Endothelial cell of umbilical vein (primary cell): ENCODE results near the gene NALCN. TPM values are rescaled to one million over a fixed set of nuclear protein-coding genes. Genes with fewer than 3 reads are reported as not detected.

Experiments used
- BruUV-seq: library from RNA; stranded (reverse); fragments of 400-500 nt; replicated peaks from 2 replicates; lab custom pipeline; 2021; lab: Mats Ljungman, UMichigan
- CTCF ChIA-PET: fragments of 300-600, 350-600 bp; sonication (Branson Sonifier 250); formaldehyde crosslinking; loops from one replicate; lab custom pipeline; 2021; ENCODE audit warnings: antibody characterized with exemption, inconsistent platforms; lab: Charles Lee
- POLR2A ChIA-PET: fragments of 300-600, 350-600 bp; sonication (Branson Sonifier 250); formaldehyde crosslinking; loops from one replicate; lab custom pipeline; 2021; ENCODE audit warnings: antibody characterized with exemption, inconsistent platforms; lab: Charles Lee
- DNase-seq: peaks from one replicate; pipeline ENCODE4 v3.0.0-alpha.2; 2011; ENCODE audit warnings: low read depth, low spot score
- FAIRE-seq: peaks from 2 replicates; lab custom pipeline; 2011; peaks lifted over from hg19 to GRCh38; lab: Jason Lieb, UNC
- H2AFZ ChIP-seq: 2 replicates; pipeline ENCODE4 v1.6.0; 2012; ENCODE audit warnings: low read depth, low read length, control low read depth, inconsistent platforms
- H3K27ac ChIP-seq: 2 replicates; pipeline ENCODE4 v1.5.1; 2011; ENCODE audit warnings: low read depth, mild to moderate bottlenecking, control low read depth, low read length, moderate library complexity; ENCODE audit not compliant: insufficient read depth
- H3K27me3 ChIP-seq, 2 experiments: 2 replicates each; pipeline versions ENCODE4 v1.6.0 to v1.6.1; 2011; ENCODE audit warnings: low read length in 2 of 2, mixed read lengths in 1 of 2; ENCODE audit not compliant: control insufficient read depth in 2 of 2, insufficient read depth in 2 of 2
- H3K36me3 ChIP-seq, 2 experiments: 2 replicates in 1 of 2; 3 replicates in 1 of 2; pipeline ENCODE4 v1.5.1; 2011; ENCODE audit warnings: low read length in 2 of 2, mild to moderate bottlenecking in 1 of 2, moderate library complexity in 1 of 2; ENCODE audit not compliant: control insufficient read depth in 2 of 2, insufficient read depth in 2 of 2; ENCODE audit errors: extremely low read depth in 1 of 2
- H3K4me1 ChIP-seq: 3 replicates; pipeline ENCODE4 v1.5.1; 2011; ENCODE audit warnings: mild to moderate bottlenecking, low read length; ENCODE audit not compliant: control insufficient read depth, insufficient read depth; ENCODE audit errors: extremely low read depth
- H3K4me2 ChIP-seq: 2 replicates; pipeline ENCODE4 v1.6.1; 2011; ENCODE audit warnings: low read length, control low read depth, mixed read lengths; ENCODE audit not compliant: insufficient read depth
- H3K4me3 ChIP-seq, 3 experiments: fragments of 200-600 bp in 1 of 3; sonication (generic), shearing (Covaris generic) in 1 of 3; replicated peaks in 1 of 3; 2 replicates each; pipeline ENCODE4 v1.5.1; 2011 to 2016; ENCODE audit warnings: control low read depth in 3 of 3, low read length in 3 of 3, mild to moderate bottlenecking in 2 of 3, inconsistent platforms in 1 of 3, low read depth in 1 of 3, moderate library complexity in 1 of 3; ENCODE audit not compliant: insufficient read depth in 1 of 3
- H3K79me2 ChIP-seq: 2 replicates; pipeline ENCODE4 v1.6.0; 2012; ENCODE audit warnings: low read length, inconsistent platforms; ENCODE audit not compliant: control insufficient read depth, insufficient read depth
- H3K9ac ChIP-seq: replicated peaks from 2 replicates; pipeline ENCODE3; 2011; ENCODE audit warnings: low read length, control low read depth; ENCODE audit not compliant: insufficient read depth; ENCODE audit errors: extremely low read depth
- H3K9me1 ChIP-seq: replicated peaks from 3 replicates; pipeline ENCODE4 v1.6.0; 2011; ENCODE audit warnings: mild to moderate bottlenecking, low read length; ENCODE audit not compliant: control insufficient read depth, insufficient read depth; ENCODE audit errors: extremely low read depth
- H3K9me3 ChIP-seq: replicated peaks from 2 replicates; pipeline ENCODE4 v1.5.1; 2012; ENCODE audit warnings: low read length, inconsistent platforms; ENCODE audit not compliant: control insufficient read depth, insufficient read depth
- H4K20me1 ChIP-seq: replicated peaks from 2 replicates; pipeline ENCODE3; 2011; ENCODE audit warnings: mild to moderate bottlenecking, low read length; ENCODE audit not compliant: control insufficient read depth, insufficient read depth; ENCODE audit errors: extremely low read depth
- CTCF ChIP-seq, 2 donors: IDR thresholded peaks; 1 replicate in 1 of 2; 2 replicates in 1 of 2; pipeline ENCODE4 v1.5.1; 2011; ENCODE audit warnings: low read length in 2 of 2, mild to moderate bottlenecking in 2 of 2, moderate library complexity in 2 of 2, control low read depth in 1 of 2, inconsistent platforms in 1 of 2, low read depth in 1 of 2; ENCODE audit not compliant: insufficient read depth in 1 of 2; ENCODE audit errors: extremely low read depth in 1 of 2
- EZH2 ChIP-seq: IDR thresholded peaks from 2 replicates; pipeline ENCODE4 v1.6.1; 2012; ENCODE audit warnings: borderline replicate concordance, low read depth, mild to moderate bottlenecking, moderate library complexity, low read length, inconsistent platforms; ENCODE audit not compliant: severe bottlenecking
- FOS ChIP-seq: IDR thresholded peaks from 2 replicates; pipeline ENCODE4 v1.6.1; 2011; ENCODE audit warnings: mild to moderate bottlenecking, low read length, moderate library complexity, borderline replicate concordance; ENCODE audit not compliant: insufficient read depth
- GATA2 ChIP-seq: IDR thresholded peaks from 2 replicates; pipeline ENCODE4 v1.7.0; 2011; ENCODE audit warnings: low read depth, mild to moderate bottlenecking, moderate library complexity, mixed read lengths, low read length; ENCODE audit not compliant: insufficient read length, insufficient read depth
- JUN ChIP-seq: IDR thresholded peaks from 2 replicates; pipeline ENCODE4 v1.6.1; 2011; ENCODE audit warnings: borderline replicate concordance, low read depth; ENCODE audit not compliant: insufficient read length, insufficient read depth
- MAX ChIP-seq: IDR thresholded peaks from 2 replicates; pipeline ENCODE4 v1.6.1; 2011; ENCODE audit not compliant: insufficient read depth, insufficient read length
- MYC ChIP-seq: IDR thresholded peaks from one replicate; pipeline ENCODE4 v1.6.1; 2011; ENCODE audit warnings: mild to moderate bottlenecking, low read depth, low read length
- POLR2A ChIP-seq: IDR thresholded peaks from 2 replicates; pipeline ENCODE4 v1.6.1; 2012; ENCODE audit warnings: low read depth, mild to moderate bottlenecking, control low read depth, low read length
- POLR2AphosphoS5 ChIP-seq: IDR thresholded peaks from 2 replicates; pipeline ENCODE4 v1.6.1; 2012; ENCODE audit warnings: low read depth, mild to moderate bottlenecking, control low read depth, low read length, moderate library complexity; ENCODE audit not compliant: insufficient read depth
- dilution Hi-C: fragments of 300-500 bp; cut with MboI; formaldehyde crosslinking; loops from one replicate; pipeline ENCODE4 v1.15.0; 2019; ENCODE audit warnings: low sequenced_read_pairs; ENCODE audit not compliant: extremely low pct_ligation_motif_present
- intact Hi-C: fragments of 100-400 bp; cut with micrococcal nuclease; formaldehyde crosslinking; loops from one replicate; pipeline ENCODE4 v1.10.0; 2022
- polyA plus RNA-seq, 4 experiments: library from polyadenylated mRNA; depleted of rRNA in 3 of 4; stranded (reverse) in 3 of 4; unstranded in 1 of 4; fragments of >200 nt; gene quantifications; 2 replicates each; pipeline versions ENCODE4 v1.2.1 to v1.2.3, GENCODE V29; 2011 to 2012; ENCODE audit warnings: missing spikeins in 1 of 4
- total RNA-seq: library from RNA; stranded (reverse); gene quantifications from 2 replicates; pipeline ENCODE4 v1.2.3, GENCODE V29; 2021

The NALCN gene
- total and polyA plus RNA-seq, 2 donors (not counting 3 experiments of a cell fraction or from before 2014, with no cell fraction given): 3.3 to 4.4 TPM

DNA sequence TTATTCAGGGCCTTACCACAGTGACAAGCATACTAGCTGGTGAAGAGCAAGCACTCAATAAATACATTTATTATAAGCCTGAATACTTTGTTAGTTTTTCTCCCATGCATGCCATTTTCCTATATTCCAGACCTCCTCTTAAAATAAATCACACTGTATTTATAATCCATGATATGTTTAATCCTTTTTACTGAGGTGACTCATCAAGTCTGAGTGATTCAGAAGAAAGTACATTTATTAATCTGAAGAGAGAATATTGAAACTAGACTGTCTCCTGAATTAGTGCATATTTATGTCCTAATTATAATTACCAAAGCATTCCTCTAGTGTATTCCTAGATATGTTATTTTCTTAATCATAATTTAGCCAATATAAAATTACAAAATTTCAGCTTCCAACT is 323.3 kb downstream of the NALCN start:
- no peaks in the 10 kb centered on the region for H3K79me2 ChIP-seq
- FAIRE-seq: no peak
- no TSS peak for BruUV-seq

GRCh38 chr13:101090287-101090686 is 326.0 kb downstream of the NALCN start:
- Histone ChIP-seq H3K36me3 (no peaks in the 10 kb centered on the region), H3K4me2 (no peak overlapping the region), H3K27me3 (no peaks in the 10 kb centered on the region), H4K20me1 (no peaks in the 10 kb centered on the region), H3K79me2 (no peaks in the 10 kb centered on the region), H3K9me3 (no peaks in the 10 kb centered on the region), H3K9ac (no peak overlapping the region), H3K4me1 (no peaks in the 10 kb centered on the region), H2AFZ (no peak overlapping the region), H3K4me3 (no peak overlapping the region), H3K9me1 (no peaks in the 10 kb centered on the region), H3K27ac (no peak overlapping the region)
- CTCF ChIA-PET: no interaction called here
- intact Hi-C loops: no loop called here
- FAIRE-seq: no peak
- BruUV-seq: no TSS peak
- POLR2A ChIA-PET: no interaction called here
- dilution Hi-C loops: no loop called here
- TF ChIP-seq GATA2 (no peak), MYC (no peak), POLR2AphosphoS5 (no peak), FOS (no peak), MAX (no peak), CTCF (IDR thresholded peaks at IDR 0.05; ENCODE audit: extremely low read depth in 1 of 2, insufficient read depth in 1 of 2, low read depth in 1 of 2, low read length in 2 of 2) (no peak), POLR2A (no peak), EZH2 (no peak), JUN (no peak)
- no peak for DNase-seq

More for the DNA sequence above, 323.3 kb downstream of the NALCN start:
- Histone ChIP-seq H3K4me2 (no peak overlapping the region), H4K20me1 (no peaks in the 10 kb centered on the region), H3K9me3 (no peaks in the 10 kb centered on the region), H3K36me3 (no peaks in the 10 kb centered on the region), H3K27me3 (no peaks in the 10 kb centered on the region), H3K9ac (no peak overlapping the region), H3K9me1 (no peaks in the 10 kb centered on the region), H3K27ac (no peak overlapping the region), H2AFZ (no peak overlapping the region), H3K4me3 (no peak overlapping the region), H3K4me1 (no peaks in the 10 kb centered on the region)
- ChIA-PET CTCF (interaction anchor here (1.4 kb wide), 1 partner anchor 9 kb away, joined by 5 read pairs; no protein-coding TSS in a partner anchor), POLR2A (no interaction called here)
- DNase-seq: no peak
- no peak for TF ChIP-seq CTCF (IDR thresholded peaks at IDR 0.05; ENCODE audit: extremely low read depth in 1 of 2, insufficient read depth in 1 of 2, low read depth in 1 of 2, low read length in 2 of 2)
- TF ChIP-seq FOS: peak; percentile 40
- dilution Hi-C loops: no loop called here
- intact Hi-C loops: no loop called here
